Measurements from ENCODE around the gene ANKRD31.
"Not testable (repeated sequence)": the region's sequence is repeated elsewhere in the genome, so short reads cannot be mapped to it uniquely, and the experiment has no call there.

ANKRD31 gene

GRCh38 chr5:75108515-75108914 is 128.2 kb downstream of the ANKRD31 start:
- H2AFZ ChIP-seq (ENCODE audit: low read length, unreplicated experiment): no peak overlapping the region
- no peaks in the 10 kb centered on the region for H3K27me3 ChIP-seq (ENCODE audit: insufficient read depth, low read length)
- no peaks in the 10 kb centered on the region for H3K79me2 ChIP-seq (ENCODE audit: control insufficient read depth, insufficient read depth, low read length, unreplicated experiment)
- H3K4me1 ChIP-seq (ENCODE audit: control insufficient read depth, insufficient read depth, low read length, unreplicated experiment): peaks cover 10% of the 10 kb centered on the region
- no peaks in the 10 kb centered on the region for H3K36me3 ChIP-seq (ENCODE audit: insufficient read depth, low read length)
- no peak overlapping the region for H3K27ac ChIP-seq (ENCODE audit: low read depth, low read length)
- H3K4me3 ChIP-seq (ENCODE audit: low read depth, low read length): no peak overlapping the region

GRCh38 chr5:75095956-75096355 is 140.7 kb downstream of the ANKRD31 start:
- H3K27me3 ChIP-seq (ENCODE audit: insufficient read depth, low read length); H3K4me3 ChIP-seq (ENCODE audit: low read depth, low read length); H2AFZ ChIP-seq (ENCODE audit: low read length, unreplicated experiment); H3K36me3 ChIP-seq (ENCODE audit: insufficient read depth, low read length); H3K27ac ChIP-seq (ENCODE audit: low read depth, low read length); H3K79me2 ChIP-seq (ENCODE audit: control insufficient read depth, insufficient read depth, low read length, unreplicated experiment); H3K4me1 ChIP-seq (ENCODE audit: control insufficient read depth, insufficient read depth, low read length, unreplicated experiment): not testable (repeated sequence)

- H3K27me3 ChIP-seq (ENCODE audit: insufficient read depth, low read length): no peaks in the 10 kb centered on the region
- no peak overlapping the region for H3K4me3 ChIP-seq (ENCODE audit: low read depth, low read length)
- H2AFZ ChIP-seq (ENCODE audit: low read length, unreplicated experiment): no peak overlapping the region
- H3K4me1 ChIP-seq (ENCODE audit: control insufficient read depth, insufficient read depth, low read length, unreplicated experiment): peaks cover 6% of the 10 kb centered on the region
- no peaks in the 10 kb centered on the region for H3K79me2 ChIP-seq (ENCODE audit: control insufficient read depth, insufficient read depth, low read length, unreplicated experiment)
- no peaks in the 10 kb centered on the region for H3K36me3 ChIP-seq (ENCODE audit: insufficient read depth, low read length)
- H3K27ac ChIP-seq (ENCODE audit: low read depth, low read length): no peak overlapping the region
Observed at GRCh38 chr5:75091597-75091996, 145.1 kb downstream of the ANKRD31 start.

- no peaks in the 10 kb centered on the region for H3K79me2 ChIP-seq (ENCODE audit: control insufficient read depth, insufficient read depth, low read length, unreplicated experiment)
- H2AFZ ChIP-seq (ENCODE audit: low read length, unreplicated experiment): no peak overlapping the region
- H3K36me3 ChIP-seq (ENCODE audit: insufficient read depth, low read length): no peaks in the 10 kb centered on the region
- H3K4me1 ChIP-seq (ENCODE audit: control insufficient read depth, insufficient read depth, low read length, unreplicated experiment): no peaks in the 10 kb centered on the region
- no peak overlapping the region for H3K27ac ChIP-seq (ENCODE audit: low read depth, low read length)
- H3K4me3 ChIP-seq (ENCODE audit: low read depth, low read length): no peak overlapping the region
- no peaks in the 10 kb centered on the region for H3K27me3 ChIP-seq (ENCODE audit: insufficient read depth, low read length)
Observed at GRCh38 chr5:75089662-75090061, 147.0 kb downstream of the ANKRD31 start.

GRCh38 chr5:75089137-75089536 is 147.5 kb downstream of the ANKRD31 start:
- Histone ChIP-seq H3K79me2 (ENCODE audit: control insufficient read depth, insufficient read depth, low read length, unreplicated experiment) (no peaks in the 10 kb centered on the region), H3K4me1 (ENCODE audit: control insufficient read depth, insufficient read depth, low read length, unreplicated experiment) (no peaks in the 10 kb centered on the region), H3K27ac (ENCODE audit: low read depth, low read length) (no peak overlapping the region), H3K27me3 (ENCODE audit: insufficient read depth, low read length) (no peaks in the 10 kb centered on the region), H3K4me3 (ENCODE audit: low read depth, low read length) (no peak overlapping the region), H3K36me3 (ENCODE audit: insufficient read depth, low read length) (no peaks in the 10 kb centered on the region), H2AFZ (ENCODE audit: low read length, unreplicated experiment) (no peak overlapping the region)

GRCh38 chr5:75088648-75089047 is 148.0 kb downstream of the ANKRD31 start:
- H2AFZ ChIP-seq (ENCODE audit: low read length, unreplicated experiment): no peak overlapping the region
- no peak overlapping the region for H3K4me3 ChIP-seq (ENCODE audit: low read depth, low read length)
- no peaks in the 10 kb centered on the region for H3K36me3 ChIP-seq (ENCODE audit: insufficient read depth, low read length)
- H3K27ac ChIP-seq (ENCODE audit: low read depth, low read length): no peak overlapping the region
- H3K27me3 ChIP-seq (ENCODE audit: insufficient read depth, low read length): no peaks in the 10 kb centered on the region
- no peaks in the 10 kb centered on the region for H3K79me2 ChIP-seq (ENCODE audit: control insufficient read depth, insufficient read depth, low read length, unreplicated experiment)
- no peaks in the 10 kb centered on the region for H3K4me1 ChIP-seq (ENCODE audit: control insufficient read depth, insufficient read depth, low read length, unreplicated experiment)

- Histone ChIP-seq H3K4me1 (ENCODE audit: control insufficient read depth, insufficient read depth, low read length, unreplicated experiment) (no peaks in the 10 kb centered on the region), H3K27me3 (ENCODE audit: insufficient read depth, low read length) (no peaks in the 10 kb centered on the region), H3K4me3 (ENCODE audit: low read depth, low read length) (no peak overlapping the region), H2AFZ (ENCODE audit: low read length, unreplicated experiment) (peak overlapping the region; percentile 42), H3K36me3 (ENCODE audit: insufficient read depth, low read length) (no peaks in the 10 kb centered on the region), H3K27ac (ENCODE audit: low read depth, low read length) (no peak overlapping the region), H3K79me2 (ENCODE audit: control insufficient read depth, insufficient read depth, low read length, unreplicated experiment) (no peaks in the 10 kb centered on the region)
Observed at GRCh38 chr5:75081510-75081909, 155.2 kb downstream of the ANKRD31 start.

- not testable (repeated sequence) for H3K4me1 ChIP-seq (ENCODE audit: control insufficient read depth, insufficient read depth, low read length, unreplicated experiment); H2AFZ ChIP-seq (ENCODE audit: low read length, unreplicated experiment); H3K27me3 ChIP-seq (ENCODE audit: insufficient read depth, low read length); H3K79me2 ChIP-seq (ENCODE audit: control insufficient read depth, insufficient read depth, low read length, unreplicated experiment); H3K36me3 ChIP-seq (ENCODE audit: insufficient read depth, low read length); H3K4me3 ChIP-seq (ENCODE audit: low read depth, low read length); H3K27ac ChIP-seq (ENCODE audit: low read depth, low read length)
Observed at GRCh38 chr5:75079346-75079745, 157.3 kb downstream of the ANKRD31 start.

GRCh38 chr5:75078027-75078426 is 158.7 kb downstream of the ANKRD31 start:
- Histone ChIP-seq H3K4me1 (ENCODE audit: control insufficient read depth, insufficient read depth, low read length, unreplicated experiment) (no peaks in the 10 kb centered on the region), H3K27me3 (ENCODE audit: insufficient read depth, low read length) (no peaks in the 10 kb centered on the region), H3K27ac (ENCODE audit: low read depth, low read length) (no peak overlapping the region), H2AFZ (ENCODE audit: low read length, unreplicated experiment) (no peak overlapping the region), H3K4me3 (ENCODE audit: low read depth, low read length) (no peak overlapping the region), H3K36me3 (ENCODE audit: insufficient read depth, low read length) (no peaks in the 10 kb centered on the region), H3K79me2 (ENCODE audit: control insufficient read depth, insufficient read depth, low read length, unreplicated experiment) (no peaks in the 10 kb centered on the region)

- Histone ChIP-seq H3K27me3 (ENCODE audit: insufficient read depth, low read length) (no peaks in the 10 kb centered on the region), H3K79me2 (ENCODE audit: control insufficient read depth, insufficient read depth, low read length, unreplicated experiment) (no peaks in the 10 kb centered on the region), H3K27ac (ENCODE audit: low read depth, low read length) (no peak overlapping the region), H3K36me3 (ENCODE audit: insufficient read depth, low read length) (no peaks in the 10 kb centered on the region), H3K4me3 (ENCODE audit: low read depth, low read length) (no peak overlapping the region), H2AFZ (ENCODE audit: low read length, unreplicated experiment) (no peak overlapping the region), H3K4me1 (ENCODE audit: control insufficient read depth, insufficient read depth, low read length, unreplicated experiment) (no peaks in the 10 kb centered on the region)
Observed at GRCh38 chr5:75072061-75072460, 164.6 kb downstream of the ANKRD31 start.

GRCh38 chr5:75071100-75071499 is 165.6 kb downstream of the ANKRD31 start:
- Histone ChIP-seq H3K27ac (ENCODE audit: low read depth, low read length) (no peak overlapping the region), H3K4me1 (ENCODE audit: control insufficient read depth, insufficient read depth, low read length, unreplicated experiment) (no peaks in the 10 kb centered on the region), H2AFZ (ENCODE audit: low read length, unreplicated experiment) (no peak overlapping the region), H3K27me3 (ENCODE audit: insufficient read depth, low read length) (no peaks in the 10 kb centered on the region), H3K79me2 (ENCODE audit: control insufficient read depth, insufficient read depth, low read length, unreplicated experiment) (no peaks in the 10 kb centered on the region), H3K4me3 (ENCODE audit: low read depth, low read length) (no peak overlapping the region), H3K36me3 (ENCODE audit: insufficient read depth, low read length) (no peaks in the 10 kb centered on the region)

GRCh38 chr5:75067434-75067833 is 169.2 kb downstream of the ANKRD31 start:
- no peak overlapping the region for H2AFZ ChIP-seq (ENCODE audit: low read length, unreplicated experiment)
- no peaks in the 10 kb centered on the region for H3K4me1 ChIP-seq (ENCODE audit: control insufficient read depth, insufficient read depth, low read length, unreplicated experiment)
- no peaks in the 10 kb centered on the region for H3K36me3 ChIP-seq (ENCODE audit: insufficient read depth, low read length)
- no peaks in the 10 kb centered on the region for H3K79me2 ChIP-seq (ENCODE audit: control insufficient read depth, insufficient read depth, low read length, unreplicated experiment)
- no peak overlapping the region for H3K27ac ChIP-seq (ENCODE audit: low read depth, low read length)
- no peak overlapping the region for H3K4me3 ChIP-seq (ENCODE audit: low read depth, low read length)
- H3K27me3 ChIP-seq (ENCODE audit: insufficient read depth, low read length): no peaks in the 10 kb centered on the region

Data from ACC112 (cell line).